HepG2 (cell line): ENCODE measurements around the gene LITAFD. TPM values are rescaled to one million over a fixed set of nuclear protein-coding genes. Genes with fewer than 3 reads are reported as not detected.
A peak's percentile ranks its signal among the peaks of the same experiment; 100 is the strongest.

Experiments
- GMEB1 ChIP-seq: sonication (generic); formaldehyde crosslinking; IDR thresholded peaks from 2 replicates; pipeline ENCODE4 v1.5.1; 2020; ENCODE audit warnings: missing genetic modification reagents, mild to moderate bottlenecking, borderline replicate concordance
- HHEX ChIP-seq: IDR thresholded peaks from 2 replicates; pipeline ENCODE4 v1.6.1; 2016; ENCODE audit warnings: control low read depth
- KDM5A ChIP-seq: fragments of 200-600 bp; sonication (generic); IDR thresholded peaks from 2 replicates; pipeline ENCODE4 v1.7.0; 2018; ENCODE audit warnings: antibody characterized with exemption, mild to moderate bottlenecking, low read length, borderline replicate concordance
- KMT2A ChIP-seq: sonication (generic); formaldehyde crosslinking; IDR thresholded peaks from 2 replicates; pipeline ENCODE4 v1.4.0; 2020; ENCODE audit warnings: missing genetic modification reagents
- NR1H2 ChIP-seq: sonication (generic); formaldehyde crosslinking; IDR thresholded peaks from 2 replicates; pipeline ENCODE4 v1.8.1; 2022; ENCODE audit warnings: low read depth, missing genetic modification reagents, borderline replicate concordance
- RBFOX2 ChIP-seq: fragments of 200-400 bp; formaldehyde crosslinking; IDR thresholded peaks from 2 replicates; pipeline ENCODE4 v1.6.1; 2017; ENCODE audit warnings: low read depth, mild to moderate bottlenecking, low read length
- ZGPAT ChIP-seq: IDR thresholded peaks from 2 replicates; pipeline ENCODE4 v1.6.1; 2016; ENCODE audit warnings: mild to moderate bottlenecking
- ZIK1 ChIP-seq: sonication (generic); formaldehyde crosslinking; IDR thresholded peaks from 2 replicates; pipeline ENCODE4 v1.5.0; 2020; ENCODE audit warnings: mild to moderate bottlenecking, low read depth, missing genetic modification reagents, borderline replicate concordance
- ZNF136 ChIP-seq: sonication (generic); formaldehyde crosslinking; IDR thresholded peaks from 2 replicates; pipeline ENCODE4 v1.8.1; 2022; ENCODE audit warnings: low read depth, mild to moderate bottlenecking, moderate library complexity, missing genetic modification reagents
- ZNF17 ChIP-seq: sonication (generic); formaldehyde crosslinking; IDR thresholded peaks from 2 replicates; pipeline ENCODE4 v1.5.0; 2020; ENCODE audit warnings: mild to moderate bottlenecking, missing genetic modification reagents
- ZNF24 ChIP-seq: fragments of 450-650 bp; IDR thresholded peaks from 2 replicates; pipeline ENCODE4 v1.6.1; 2017; ENCODE audit warnings: antibody characterized with exemption, mild to moderate bottlenecking
- ZNF460 ChIP-seq: sonication (generic); formaldehyde crosslinking; IDR thresholded peaks from 2 replicates; pipeline ENCODE4 v1.5.1; 2020; ENCODE audit warnings: missing genetic modification reagents, mild to moderate bottlenecking, borderline replicate concordance
- ZNF484 ChIP-seq: sonication (generic); formaldehyde crosslinking; IDR thresholded peaks from 2 replicates; pipeline ENCODE4 v1.5.1; 2020; ENCODE audit warnings: mild to moderate bottlenecking, low read depth, missing genetic modification reagents, borderline replicate concordance
- ZNF724P ChIP-seq: sonication (generic); formaldehyde crosslinking; IDR thresholded peaks from 2 replicates; pipeline ENCODE4 v1.8.0; 2022; ENCODE audit warnings: missing genetic modification reagents, borderline replicate concordance
- ZNF746 ChIP-seq: sonication (generic); formaldehyde crosslinking; IDR thresholded peaks from 2 replicates; pipeline ENCODE4 v1.8.0; 2022; ENCODE audit warnings: mild to moderate bottlenecking, missing genetic modification reagents
- ZNF773 ChIP-seq: sonication (generic); formaldehyde crosslinking; IDR thresholded peaks from 2 replicates; pipeline ENCODE4 v1.4.0; 2020; ENCODE audit warnings: missing genetic modification reagents, borderline replicate concordance
- ZSCAN25 ChIP-seq: sonication (generic); formaldehyde crosslinking; IDR thresholded peaks from 2 replicates; pipeline ENCODE4 v1.8.0; 2022; ENCODE audit warnings: mild to moderate bottlenecking, missing genetic modification reagents
- polyA plus RNA-seq, 8 experiments: library from polyadenylated mRNA; depleted of rRNA in 3 of 8; stranded (reverse) in 7 of 8; unstranded in 1 of 8; fragments of >200 nt; fragmentation: Illumina TruSeq in 4 of 8; extraction: Trizol in 4 of 8; gene quantifications; 2 replicates each; pipeline versions ENCODE4 v1.2.1 to v1.2.3, GENCODE V29; 2011 to 2016; ENCODE audit warnings: low read depth in 4 of 8, missing spikeins in 1 of 8, mixed read lengths in 1 of 8; ENCODE audit not compliant: insufficient read depth in 1 of 8
- total RNA-seq, 5 experiments: library from RNA; depleted of rRNA; stranded (reverse); fragments of >200 nt; fragmentation: Illumina TruSeq; extraction: Trizol; gene quantifications; 2 replicates each; pipeline ENCODE4 v1.2.3, GENCODE V29; 2016; ENCODE audit warnings: low read depth in 1 of 5
- TF ChIP-seq, protein P1 (sequence below): sonication (generic); formaldehyde crosslinking; IDR thresholded peaks from 2 replicates; pipeline ENCODE4 v1.4.0; 2020; ENCODE audit warnings: mild to moderate bottlenecking, missing genetic modification reagents
- TF ChIP-seq, protein P2 (sequence below): sonication (generic); formaldehyde crosslinking; conservative IDR thresholded peaks from 2 replicates; pipeline ENCODE4 v1.4.0; 2020; ENCODE audit warnings: missing genetic modification reagents

The LITAFD gene
- total and polyA plus RNA-seq, 2 of the 13 experiments (the other 11 are each of a cell fraction or from before 2014, with no cell fraction given) = not detected

DNA sequence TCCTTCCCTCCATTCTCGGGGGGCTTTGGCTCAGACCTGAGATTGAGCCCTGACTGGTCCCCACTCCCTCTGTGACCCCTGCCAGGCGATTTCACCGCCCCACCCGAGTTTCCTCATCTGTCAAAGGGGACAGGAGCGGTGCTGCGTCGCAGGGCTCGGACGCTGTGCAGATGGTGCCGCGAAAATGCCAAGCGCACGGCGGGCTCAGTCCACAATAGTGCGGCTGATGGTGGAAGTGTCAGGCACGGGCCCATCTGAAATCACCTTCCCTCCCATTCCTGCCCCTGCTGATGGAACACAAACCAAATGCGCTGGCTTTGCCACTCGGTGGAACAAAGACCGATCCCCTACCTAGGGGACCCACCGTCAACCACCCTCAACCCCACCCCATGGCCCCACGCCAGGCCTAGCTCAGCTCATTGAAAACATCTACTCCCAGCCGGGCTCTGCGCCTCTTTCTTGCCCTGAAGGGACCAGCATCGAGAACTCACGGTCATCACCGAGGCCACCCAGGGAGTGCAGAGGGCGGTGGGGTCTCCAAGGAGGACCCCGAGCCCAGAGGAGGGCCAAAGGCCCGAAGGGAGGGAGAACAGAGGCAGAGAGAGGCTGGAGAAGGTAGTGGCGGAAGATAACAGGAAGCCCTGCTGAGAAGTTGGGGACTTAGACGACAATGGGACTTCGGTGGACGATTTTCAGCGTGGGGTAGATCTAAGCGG, 14.8 kb upstream of the LITAFD start (continued):
- TF ChIP-seq ZGPAT (CRISPR knock-in tag) = 0 out of 2 replicates have a peak, but pooled peaks have one; percentile 37
- TF ChIP-seq ZNF484 (CRISPR knock-in tag) = no peak
- TF ChIP-seq KDM5A = peak; percentile 72; the same call in 1 of the 2 replicates
- TF ChIP-seq ZNF460 (CRISPR knock-in tag) = no peak
- TF ChIP-seq RBFOX2 = peak; percentile 57
- TF ChIP-seq, protein P1, sequence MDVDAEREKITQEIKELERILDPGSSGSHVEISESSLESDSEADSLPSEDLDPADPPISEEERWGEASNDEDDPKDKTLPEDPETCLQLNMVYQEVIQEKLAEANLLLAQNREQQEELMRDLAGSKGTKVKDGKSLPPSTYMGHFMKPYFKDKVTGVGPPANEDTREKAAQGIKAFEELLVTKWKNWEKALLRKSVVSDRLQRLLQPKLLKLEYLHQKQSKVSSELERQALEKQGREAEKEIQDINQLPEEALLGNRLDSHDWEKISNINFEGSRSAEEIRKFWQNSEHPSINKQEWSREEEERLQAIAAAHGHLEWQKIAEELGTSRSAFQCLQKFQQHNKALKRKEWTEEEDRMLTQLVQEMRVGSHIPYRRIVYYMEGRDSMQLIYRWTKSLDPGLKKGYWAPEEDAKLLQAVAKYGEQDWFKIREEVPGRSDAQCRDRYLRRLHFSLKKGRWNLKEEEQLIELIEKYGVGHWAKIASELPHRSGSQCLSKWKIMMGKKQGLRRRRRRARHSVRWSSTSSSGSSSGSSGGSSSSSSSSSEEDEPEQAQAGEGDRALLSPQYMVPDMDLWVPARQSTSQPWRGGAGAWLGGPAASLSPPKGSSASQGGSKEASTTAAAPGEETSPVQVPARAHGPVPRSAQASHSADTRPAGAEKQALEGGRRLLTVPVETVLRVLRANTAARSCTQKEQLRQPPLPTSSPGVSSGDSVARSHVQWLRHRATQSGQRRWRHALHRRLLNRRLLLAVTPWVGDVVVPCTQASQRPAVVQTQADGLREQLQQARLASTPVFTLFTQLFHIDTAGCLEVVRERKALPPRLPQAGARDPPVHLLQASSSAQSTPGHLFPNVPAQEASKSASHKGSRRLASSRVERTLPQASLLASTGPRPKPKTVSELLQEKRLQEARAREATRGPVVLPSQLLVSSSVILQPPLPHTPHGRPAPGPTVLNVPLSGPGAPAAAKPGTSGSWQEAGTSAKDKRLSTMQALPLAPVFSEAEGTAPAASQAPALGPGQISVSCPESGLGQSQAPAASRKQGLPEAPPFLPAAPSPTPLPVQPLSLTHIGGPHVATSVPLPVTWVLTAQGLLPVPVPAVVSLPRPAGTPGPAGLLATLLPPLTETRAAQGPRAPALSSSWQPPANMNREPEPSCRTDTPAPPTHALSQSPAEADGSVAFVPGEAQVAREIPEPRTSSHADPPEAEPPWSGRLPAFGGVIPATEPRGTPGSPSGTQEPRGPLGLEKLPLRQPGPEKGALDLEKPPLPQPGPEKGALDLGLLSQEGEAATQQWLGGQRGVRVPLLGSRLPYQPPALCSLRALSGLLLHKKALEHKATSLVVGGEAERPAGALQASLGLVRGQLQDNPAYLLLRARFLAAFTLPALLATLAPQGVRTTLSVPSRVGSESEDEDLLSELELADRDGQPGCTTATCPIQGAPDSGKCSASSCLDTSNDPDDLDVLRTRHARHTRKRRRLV = 0 out of 2 replicates have a peak, but pooled peaks have one; percentile 20
- TF ChIP-seq HHEX (CRISPR knock-in tag) = no peak
- peak; percentile 40; the same call in 1 of the 2 replicates for TF ChIP-seq ZNF136 (CRISPR knock-in tag)
- TF ChIP-seq NR1H2 (CRISPR knock-in tag) = 0 out of 2 replicates have a peak, but pooled peaks have one; percentile 77
- TF ChIP-seq KMT2A = 0 out of 2 replicates have a peak, but pooled peaks have one; percentile 9
- peak; percentile 54; the same call in 1 of the 2 replicates for TF ChIP-seq ZNF724P
- no peak for TF ChIP-seq ZNF773 (CRISPR knock-in tag)
- TF ChIP-seq, protein P2, sequence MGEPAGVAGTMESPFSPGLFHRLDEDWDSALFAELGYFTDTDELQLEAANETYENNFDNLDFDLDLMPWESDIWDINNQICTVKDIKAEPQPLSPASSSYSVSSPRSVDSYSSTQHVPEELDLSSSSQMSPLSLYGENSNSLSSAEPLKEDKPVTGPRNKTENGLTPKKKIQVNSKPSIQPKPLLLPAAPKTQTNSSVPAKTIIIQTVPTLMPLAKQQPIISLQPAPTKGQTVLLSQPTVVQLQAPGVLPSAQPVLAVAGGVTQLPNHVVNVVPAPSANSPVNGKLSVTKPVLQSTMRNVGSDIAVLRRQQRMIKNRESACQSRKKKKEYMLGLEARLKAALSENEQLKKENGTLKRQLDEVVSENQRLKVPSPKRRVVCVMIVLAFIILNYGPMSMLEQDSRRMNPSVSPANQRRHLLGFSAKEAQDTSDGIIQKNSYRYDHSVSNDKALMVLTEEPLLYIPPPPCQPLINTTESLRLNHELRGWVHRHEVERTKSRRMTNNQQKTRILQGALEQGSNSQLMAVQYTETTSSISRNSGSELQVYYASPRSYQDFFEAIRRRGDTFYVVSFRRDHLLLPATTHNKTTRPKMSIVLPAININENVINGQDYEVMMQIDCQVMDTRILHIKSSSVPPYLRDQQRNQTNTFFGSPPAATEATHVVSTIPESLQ (CRISPR knock-in tag) = no peak
- TF ChIP-seq ZNF24 = no peak
- TF ChIP-seq ZSCAN25 = no peak
- TF ChIP-seq ZNF17 (CRISPR knock-in tag) = no peak
- TF ChIP-seq GMEB1 = no peak; the same call in 1 of the 2 replicates
- TF ChIP-seq ZIK1 = no peak
- TF ChIP-seq ZNF746 = no peak
